Mammary epithelial cell (primary cell): ENCODE measurements around the gene ESRP2.

ENCODE experiments used
- EZH2 ChIP-seq: IDR thresholded peaks from 2 replicates; pipeline ENCODE4 v1.6.1; 2012; ENCODE audit warnings: low read length, inconsistent platforms, borderline replicate concordance
- TF ChIP-seq, protein P1 (sequence below), 2 donors: IDR thresholded peaks in 1 of 2; conservative IDR thresholded peaks in 1 of 2; 2 replicates each; pipeline ENCODE4 v1.5.1; 2011 to 2012; ENCODE audit warnings: inconsistent platforms in 2 of 2, low read length in 2 of 2, mild to moderate bottlenecking in 2 of 2, control low read depth in 1 of 2, low read depth in 1 of 2; ENCODE audit not compliant: insufficient read depth in 1 of 2; ENCODE audit errors: extremely low read depth in 1 of 2

GRCh38 chr16:68214726-68215125 lies 21.2 kb downstream of the ESRP2 start:
- TF ChIP-seq, protein P1, sequence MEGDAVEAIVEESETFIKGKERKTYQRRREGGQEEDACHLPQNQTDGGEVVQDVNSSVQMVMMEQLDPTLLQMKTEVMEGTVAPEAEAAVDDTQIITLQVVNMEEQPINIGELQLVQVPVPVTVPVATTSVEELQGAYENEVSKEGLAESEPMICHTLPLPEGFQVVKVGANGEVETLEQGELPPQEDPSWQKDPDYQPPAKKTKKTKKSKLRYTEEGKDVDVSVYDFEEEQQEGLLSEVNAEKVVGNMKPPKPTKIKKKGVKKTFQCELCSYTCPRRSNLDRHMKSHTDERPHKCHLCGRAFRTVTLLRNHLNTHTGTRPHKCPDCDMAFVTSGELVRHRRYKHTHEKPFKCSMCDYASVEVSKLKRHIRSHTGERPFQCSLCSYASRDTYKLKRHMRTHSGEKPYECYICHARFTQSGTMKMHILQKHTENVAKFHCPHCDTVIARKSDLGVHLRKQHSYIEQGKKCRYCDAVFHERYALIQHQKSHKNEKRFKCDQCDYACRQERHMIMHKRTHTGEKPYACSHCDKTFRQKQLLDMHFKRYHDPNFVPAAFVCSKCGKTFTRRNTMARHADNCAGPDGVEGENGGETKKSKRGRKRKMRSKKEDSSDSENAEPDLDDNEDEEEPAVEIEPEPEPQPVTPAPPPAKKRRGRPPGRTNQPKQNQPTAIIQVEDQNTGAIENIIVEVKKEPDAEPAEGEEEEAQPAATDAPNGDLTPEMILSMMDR (conservative IDR thresholded peaks at IDR 0.05 in 1 of 2, IDR thresholded peaks at IDR 0.05 in 1 of 2; ENCODE audit: extremely low read depth in 1 of 2, insufficient read depth in 1 of 2, low read depth in 1 of 2, low read length in 2 of 2): no peak
- no peak for TF ChIP-seq EZH2
